ENCODE data around the gene ANKRD12. TPM values are rescaled to one million over a fixed set of nuclear protein-coding genes. Genes with fewer than 3 reads are reported as not detected.

Gene ANKRD12
- total RNA-seq, 1 donor from 2014 or later = 47.6 TPM

GRCh38 chr18:9139400-9140039, 2.9 kb downstream of the ANKRD12 start:
- H3K27ac Mint-ChIP-seq = no peak overlapping the region
- DNase-seq (ENCODE audit: low spot score in 2 of 2, unreplicated experiment in 2 of 2) = no peak
- no peaks in the 10 kb centered on the region for H3K36me3 Mint-ChIP-seq
- no peaks in the 10 kb centered on the region for H3K27me3 Mint-ChIP-seq (ENCODE audit: low read depth)
- no peak for TF ChIP-seq CTCF (IDR thresholded peaks at IDR 0.05; ENCODE audit: unreplicated experiment)
- peaks cover 40% of the 10 kb centered on the region for H3K4me1 Mint-ChIP-seq
- no peaks in the 10 kb centered on the region for H3K9me3 Mint-ChIP-seq
- H3K4me3 Mint-ChIP-seq = no peak overlapping the region

- no peaks in the 10 kb centered on the region for H3K36me3 Mint-ChIP-seq
- TF ChIP-seq CTCF (IDR thresholded peaks at IDR 0.05; ENCODE audit: unreplicated experiment) = no peak
- no peak for DNase-seq (ENCODE audit: low spot score in 2 of 2, unreplicated experiment in 2 of 2)
- H3K27me3 Mint-ChIP-seq (ENCODE audit: low read depth) = no peaks in the 10 kb centered on the region
- H3K27ac Mint-ChIP-seq = no peak overlapping the region
- H3K9me3 Mint-ChIP-seq = no peaks in the 10 kb centered on the region
- no peak overlapping the region for H3K4me3 Mint-ChIP-seq
- peaks cover 37% of the 10 kb centered on the region for H3K4me1 Mint-ChIP-seq
Measured at GRCh38 chr18:9140381-9140780, 3.8 kb downstream of the ANKRD12 start.

GRCh38 chr18:9140984-9141383, 4.4 kb downstream of the ANKRD12 start:
- H3K4me3 Mint-ChIP-seq = no peak overlapping the region
- no peak for DNase-seq (ENCODE audit: low spot score in 2 of 2, unreplicated experiment in 2 of 2)
- no peak overlapping the region for H3K27ac Mint-ChIP-seq
- H3K27me3 Mint-ChIP-seq (ENCODE audit: low read depth) = no peaks in the 10 kb centered on the region
- peaks cover 33% of the 10 kb centered on the region for H3K4me1 Mint-ChIP-seq
- H3K36me3 Mint-ChIP-seq = no peaks in the 10 kb centered on the region
- H3K9me3 Mint-ChIP-seq = no peaks in the 10 kb centered on the region
- TF ChIP-seq CTCF (IDR thresholded peaks at IDR 0.05; ENCODE audit: unreplicated experiment) = no peak

GRCh38 chr18:9146224-9146623, 9.6 kb downstream of the ANKRD12 start:
- DNase-seq (ENCODE audit: low spot score in 2 of 2, unreplicated experiment in 2 of 2) = no peak
- Mint-ChIP-seq H3K9me3 (no peaks in the 10 kb centered on the region), H3K4me3 (no peak overlapping the region), H3K36me3 (no peaks in the 10 kb centered on the region), H3K27ac (no peak overlapping the region), H3K27me3 (ENCODE audit: low read depth) (no peaks in the 10 kb centered on the region), H3K4me1 (peaks cover 10% of the 10 kb centered on the region)
- TF ChIP-seq CTCF (IDR thresholded peaks at IDR 0.05; ENCODE audit: unreplicated experiment) = no peak

- H3K4me1 Mint-ChIP-seq = peaks cover 6% of the 10 kb centered on the region
- DNase-seq (ENCODE audit: low spot score in 2 of 2, unreplicated experiment in 2 of 2) = no peak
Measured at GRCh38 chr18:9147440-9148202, 11.0 kb downstream of the ANKRD12 start.

More at GRCh38 chr18:9147440-9148202, 11.0 kb downstream of the ANKRD12 start:
- Mint-ChIP-seq H3K4me3 (no peak overlapping the region), H3K36me3 (no peaks in the 10 kb centered on the region), H3K27me3 (ENCODE audit: low read depth) (no peaks in the 10 kb centered on the region), H3K9me3 (no peaks in the 10 kb centered on the region), H3K27ac (peak overlapping the region; percentile 41)
- TF ChIP-seq CTCF (IDR thresholded peaks at IDR 0.05; ENCODE audit: unreplicated experiment) = peak; percentile 27
